GM19372 (cell line): ENCODE results near the gene SFXN5.
A peak's percentile ranks its signal among the peaks of the same experiment; 100 is the strongest.
"Not testable (repeated sequence)": the region's sequence is repeated elsewhere in the genome, so short reads cannot be mapped to it uniquely, and the experiment has no call there.

Source experiments
- ATAC-seq: cut with Tn5 transposase; IDR thresholded peaks from one replicate; pipeline ENCODE4 v1.9.1; 2021; ENCODE audit warnings: mild to moderate bottlenecking, low read depth, moderate library complexity; ENCODE audit not compliant: unreplicated experiment

The SFXN5 gene

GRCh38 chr2:73079636-73080035 is 8.1 kb upstream of the SFXN5 start:
- no peak for ATAC-seq

DNA sequence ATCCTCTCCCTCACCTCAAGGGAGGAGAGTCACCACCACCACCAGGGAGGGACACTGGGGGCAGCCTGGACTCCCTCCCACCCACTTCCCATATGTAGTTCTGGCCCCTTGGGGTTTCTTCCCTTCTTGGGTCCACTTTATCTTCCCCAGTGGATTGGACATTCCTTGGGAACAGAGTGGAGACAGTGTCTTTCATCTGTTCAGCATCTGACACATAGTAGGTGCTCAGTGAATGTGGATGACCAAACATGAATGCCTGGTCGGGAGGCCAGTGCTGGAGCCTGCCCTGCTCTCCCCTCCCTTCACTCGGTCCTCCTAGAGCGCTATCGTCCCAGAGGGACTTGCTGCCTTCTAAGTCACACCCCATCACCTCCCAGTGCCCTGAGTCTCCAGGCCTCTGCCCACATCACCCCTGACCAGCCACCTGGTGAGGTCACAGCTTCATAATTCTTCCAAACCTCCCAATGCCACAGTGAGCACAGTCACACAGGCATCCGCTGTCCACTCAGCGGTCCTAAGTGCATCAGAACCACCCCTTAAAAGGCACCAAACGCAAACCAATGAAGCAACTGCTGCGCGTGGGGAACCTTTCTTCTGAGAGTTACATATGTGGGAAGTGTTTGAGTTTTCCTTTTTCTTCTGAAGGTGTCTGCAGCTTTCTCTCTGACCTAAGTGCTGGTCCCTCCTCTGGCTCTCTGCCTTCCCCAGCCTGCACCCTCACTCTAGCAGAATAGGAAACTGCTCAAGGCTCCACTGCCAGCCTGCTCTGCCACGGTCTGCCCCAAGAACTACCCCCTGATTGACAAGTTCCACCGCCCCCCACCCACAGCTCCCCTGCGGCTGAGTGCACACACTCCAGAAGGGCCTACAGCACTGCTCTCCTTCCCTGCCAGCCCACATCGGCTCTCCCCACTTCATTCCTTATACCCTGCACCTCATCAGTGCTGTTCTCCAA is 7.2 kb upstream of the SFXN5 start:
- ATAC-seq = no peak

GRCh38 chr2:73077424-73077795 is 5.9 kb upstream of the SFXN5 start:
- ATAC-seq = no peak

DNA sequence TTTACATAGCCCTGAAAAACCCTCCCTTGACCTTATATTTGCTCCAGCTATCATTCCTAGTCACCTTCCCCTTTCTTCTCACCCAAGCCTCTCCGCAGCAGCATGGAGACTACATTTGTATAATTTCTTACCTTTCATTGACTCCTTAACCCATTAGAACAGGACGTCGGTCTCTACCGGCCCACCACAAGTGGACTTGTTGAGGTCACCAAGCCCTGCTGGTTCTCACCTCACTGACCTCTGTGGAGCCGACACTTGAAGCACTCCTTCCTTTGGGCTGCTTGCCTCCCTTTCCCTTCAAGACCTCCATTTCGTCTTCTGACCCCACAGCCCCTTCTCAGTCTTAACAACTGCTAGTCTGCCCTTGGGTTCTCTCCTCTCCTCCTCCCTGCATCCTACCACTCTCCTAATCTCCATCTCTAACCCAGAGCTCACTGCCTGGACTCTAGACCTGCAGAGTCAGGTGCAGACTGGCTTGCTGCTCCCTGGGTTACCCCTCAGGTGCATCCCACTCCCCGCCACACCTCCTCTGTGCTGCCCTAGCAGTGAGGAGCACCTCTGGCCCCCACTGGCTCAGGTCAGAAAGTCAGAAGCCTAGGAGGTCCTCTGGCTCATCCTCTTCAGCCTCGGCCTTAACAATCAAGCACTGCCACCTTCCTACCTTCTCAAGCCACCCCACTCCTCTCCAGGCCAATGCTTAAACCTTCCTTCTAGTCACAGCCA is 5.3 kb upstream of the SFXN5 start:
- ATAC-seq = no peak

DNA sequence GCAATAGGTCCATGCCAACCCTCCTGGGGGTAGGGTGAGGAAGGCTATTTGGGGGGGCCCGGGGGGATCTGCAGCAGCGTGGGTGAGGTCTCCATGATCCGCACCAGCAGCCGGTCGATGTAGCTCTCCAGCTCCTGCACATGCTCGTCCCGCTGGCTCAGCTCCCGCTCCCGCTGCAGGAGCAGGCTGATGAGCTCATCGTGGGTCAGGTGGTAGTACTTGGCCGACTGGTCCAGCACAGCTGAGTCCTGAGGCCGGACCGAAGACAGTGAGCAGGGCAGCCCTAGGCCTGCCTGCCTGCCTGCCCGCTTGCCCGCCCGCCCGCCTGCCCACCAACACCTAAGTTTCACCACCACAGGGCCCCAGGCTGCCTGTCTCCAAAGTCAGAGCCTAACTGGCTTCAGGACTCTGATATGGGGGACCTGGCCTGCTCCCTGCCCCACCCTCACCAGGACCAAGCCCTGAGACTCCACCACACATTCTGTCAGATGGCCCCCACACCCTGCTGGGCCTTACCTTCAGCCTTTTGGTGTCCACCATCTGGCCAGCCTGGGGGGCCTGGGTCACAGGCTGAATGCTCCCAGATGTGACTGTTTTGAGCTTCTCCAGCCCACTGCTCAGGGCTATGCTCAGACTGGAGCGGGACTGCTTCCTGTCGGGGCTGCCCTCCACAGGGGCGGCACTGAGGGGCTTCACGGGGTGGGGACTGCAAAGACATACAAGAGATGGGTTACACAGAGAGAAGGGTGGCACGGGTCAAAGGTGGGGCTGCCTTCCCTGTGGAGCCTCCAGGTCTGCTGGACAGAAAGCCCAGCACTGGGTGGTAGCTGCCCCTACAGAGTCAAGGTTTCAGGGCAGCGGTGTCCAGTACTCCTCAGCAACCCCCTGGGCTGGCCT is 4.2 kb upstream of the SFXN5 start:
- ATAC-seq = no peak

DNA sequence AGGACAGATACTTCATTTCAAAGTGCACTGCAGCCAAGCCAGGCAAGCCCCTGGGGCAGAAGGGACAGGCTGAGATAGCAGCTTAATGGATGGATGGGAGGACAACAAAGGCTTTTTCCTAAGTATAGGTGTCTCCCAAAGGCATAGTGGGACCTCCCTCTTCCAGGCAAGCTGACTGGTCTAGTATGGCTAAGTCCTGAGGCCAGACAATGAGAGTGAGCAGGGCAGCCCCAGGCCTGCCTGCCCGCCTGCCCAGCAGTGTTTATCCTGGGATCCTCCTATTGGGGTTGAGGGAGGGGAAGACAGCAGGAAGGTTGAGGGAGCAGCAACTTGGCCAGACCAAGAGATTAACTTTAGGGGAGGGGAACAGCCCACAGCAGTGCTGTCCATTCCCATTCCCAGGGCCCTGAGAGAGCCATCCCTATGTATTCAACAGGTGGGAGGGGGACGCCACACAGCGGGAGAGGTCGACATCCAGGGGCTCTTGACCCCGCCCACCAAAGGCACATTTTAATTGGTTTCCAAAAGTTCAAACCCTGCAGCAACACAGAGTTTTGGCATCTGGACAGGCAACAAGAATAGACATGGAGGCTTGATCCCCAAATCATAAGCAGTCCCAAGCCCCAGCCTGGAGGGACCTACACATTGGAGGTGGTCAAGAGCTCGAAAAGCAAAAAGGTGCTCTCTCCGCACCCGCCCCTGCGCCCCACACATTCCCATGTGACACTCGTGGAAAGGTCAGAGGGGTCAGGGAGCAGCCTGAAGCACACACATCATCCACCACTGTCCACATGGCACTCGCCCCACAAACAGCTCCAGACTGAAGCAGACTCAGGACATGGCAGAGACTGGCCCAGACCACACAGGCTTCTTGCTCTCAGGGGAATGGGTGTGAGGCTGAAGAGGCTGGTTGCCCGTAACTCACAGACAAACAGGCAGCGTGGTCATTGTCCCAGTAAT is 2.9 kb upstream of the SFXN5 start:
- ATAC-seq = no peak

DNA sequence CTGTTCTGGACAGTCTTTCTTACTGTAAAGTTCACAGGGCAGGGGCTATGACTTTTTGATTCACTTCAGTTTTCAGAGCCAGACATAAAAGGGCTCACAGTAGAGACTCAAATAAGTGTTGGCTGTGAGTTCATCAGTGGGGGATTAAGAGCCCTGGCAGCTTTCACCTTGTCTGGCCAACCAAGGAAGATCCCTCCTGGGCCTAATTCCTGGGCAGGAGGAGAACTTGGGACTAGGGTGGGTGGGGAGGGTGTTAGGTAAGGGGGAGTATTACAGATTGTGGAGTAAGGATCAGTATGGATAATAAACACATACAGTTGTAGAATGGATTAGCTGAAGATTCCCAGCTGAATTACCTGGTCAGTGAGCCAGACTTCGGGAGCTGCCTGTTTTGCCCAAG is 904 bp upstream of the SFXN5 start:
- no peak for ATAC-seq

DNA sequence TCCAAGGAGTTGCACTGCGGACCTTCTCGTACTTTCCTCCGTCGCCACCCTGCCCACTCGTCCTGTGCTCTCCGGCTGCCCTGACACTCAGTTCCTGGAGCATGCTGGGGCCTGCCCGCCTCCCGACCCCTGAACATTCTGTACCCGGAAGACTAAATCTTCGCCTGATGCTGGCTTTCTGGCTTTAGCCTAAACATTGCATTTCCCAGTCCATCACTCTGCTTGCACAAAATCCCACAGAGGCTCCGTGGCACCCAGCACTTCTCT is 550 bp upstream of the SFXN5 start:
- no peak for ATAC-seq

- ATAC-seq = peak; percentile 23
Measured at GRCh38 chr2:73070643-73071359, 711 bp downstream of the SFXN5 start.

GRCh38 chr2:73069855-73070642 is 1.5 kb downstream of the SFXN5 start:
- no peak for ATAC-seq

DNA sequence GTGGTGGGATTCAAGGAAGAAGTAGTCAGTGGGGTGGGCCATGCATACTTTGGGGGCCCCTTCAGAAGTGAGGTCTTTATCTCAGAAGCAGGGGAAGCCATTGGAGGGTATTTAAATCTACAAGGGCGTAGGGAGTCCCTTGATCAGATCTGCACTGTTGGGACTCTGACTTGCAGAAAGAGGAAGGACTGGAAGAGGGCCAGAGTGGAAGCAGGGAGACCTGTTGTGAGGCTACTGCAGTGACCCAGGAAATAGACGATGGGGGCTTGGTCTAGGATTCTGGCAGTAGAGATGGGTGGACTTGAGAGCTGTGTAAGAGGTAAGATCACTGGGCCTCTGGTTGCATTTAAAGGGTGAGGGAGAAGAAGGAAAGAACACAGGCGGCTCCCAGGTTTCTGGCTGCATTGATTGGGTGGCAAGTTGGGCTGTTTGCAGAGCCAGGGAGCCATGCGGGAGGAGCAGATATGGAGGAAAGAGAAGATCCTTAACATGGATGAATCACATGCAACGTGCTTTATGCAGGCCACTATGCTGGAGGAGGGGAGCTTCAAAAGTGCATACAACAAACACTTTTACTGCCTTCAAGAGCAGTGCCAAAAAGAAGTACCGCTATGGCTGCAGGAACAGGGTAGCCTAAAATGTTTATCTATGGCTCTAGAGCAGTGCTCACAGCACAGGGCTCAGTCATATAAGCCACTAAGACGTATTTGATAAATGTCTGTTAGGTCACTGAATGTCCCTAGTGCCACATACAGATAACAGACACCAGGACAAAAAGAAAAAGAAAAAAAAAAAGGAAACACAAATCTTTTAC is 2.3 kb downstream of the SFXN5 start:
- no peak for ATAC-seq

DNA sequence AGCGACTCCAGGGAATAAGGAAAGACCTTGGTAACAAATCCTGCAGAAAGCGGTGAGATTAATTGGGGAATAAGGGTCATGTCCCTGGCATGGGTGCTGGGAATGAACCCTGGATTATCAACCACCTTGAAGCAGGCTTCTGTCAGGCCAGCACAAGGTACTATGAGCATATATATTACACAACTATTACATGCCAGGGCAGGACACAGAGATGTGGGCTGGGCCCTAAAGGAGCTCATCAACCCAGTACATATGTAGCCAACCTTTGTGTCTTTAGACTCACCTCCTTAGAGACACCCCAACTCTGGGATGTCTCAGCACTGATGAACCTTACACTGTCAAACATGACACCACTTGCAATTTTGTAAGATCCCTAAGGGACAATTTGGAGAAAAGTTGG is 3.4 kb downstream of the SFXN5 start:
- no peak for ATAC-seq

GRCh38 chr2:73067043-73067442 is 4.5 kb downstream of the SFXN5 start:
- ATAC-seq = no peak

DNA sequence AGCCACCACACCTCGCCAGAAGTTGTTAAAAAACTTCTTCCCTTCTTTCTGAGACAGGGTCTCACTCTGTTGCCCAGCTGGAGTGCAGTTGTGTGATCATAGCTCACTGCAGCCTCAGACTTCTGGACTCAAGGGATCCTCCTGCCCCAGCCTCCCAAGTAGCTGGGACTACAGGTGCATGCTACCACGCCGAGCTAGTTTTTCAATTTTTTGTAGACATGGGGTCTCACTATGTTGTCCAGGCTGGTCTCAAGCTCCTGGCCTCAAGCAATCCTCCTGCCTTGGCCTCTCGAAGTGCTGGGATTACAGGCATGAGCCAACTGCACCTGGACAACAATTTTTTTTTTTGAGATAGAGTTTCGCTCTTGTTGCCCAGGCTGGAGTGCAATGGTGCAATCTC is 6.4 kb downstream of the SFXN5 start:
- ATAC-seq = not testable (repeated sequence)

GRCh38 chr2:73063909-73064875 is 7.3 kb downstream of the SFXN5 start:
- ATAC-seq = no peak

DNA sequence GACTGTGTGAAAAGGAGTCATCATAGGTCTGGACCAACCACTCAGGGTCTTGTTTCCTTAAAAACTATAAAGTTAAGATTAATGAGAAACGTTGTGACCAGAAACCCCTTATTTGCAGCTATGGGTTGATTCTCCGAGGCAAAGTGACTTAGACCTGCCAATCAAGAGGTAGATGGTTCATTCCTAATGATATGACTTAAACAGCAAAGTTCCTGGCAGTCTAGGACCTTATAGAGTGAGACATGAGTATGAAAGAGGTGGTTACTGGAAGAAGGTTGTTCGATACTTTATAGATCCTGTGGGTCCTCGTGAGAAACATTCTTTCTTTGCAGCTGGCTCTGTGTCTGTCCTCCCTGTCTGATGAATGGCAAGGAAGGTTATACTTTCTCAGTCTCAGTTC is 8.0 kb downstream of the SFXN5 start:
- ATAC-seq = no peak

DNA sequence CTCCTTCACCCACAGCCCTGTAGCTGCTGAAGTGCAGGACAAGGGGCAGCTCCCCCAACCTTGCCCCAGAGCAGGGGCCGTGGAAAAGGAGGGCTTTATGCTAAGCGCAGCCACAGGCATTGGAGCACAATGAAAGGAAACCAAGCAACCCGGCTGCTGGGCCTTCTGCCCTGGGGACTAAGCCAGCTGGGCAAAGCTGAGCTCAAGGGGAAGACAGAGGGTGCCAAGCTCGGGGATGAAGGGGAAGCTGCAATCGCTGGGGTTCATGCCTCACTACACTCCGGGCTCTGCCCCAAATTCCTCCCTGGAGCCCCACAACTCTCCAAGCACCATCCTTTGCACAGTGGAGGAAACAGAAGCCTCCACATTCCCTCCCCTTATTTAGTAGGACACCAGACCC is 12.4 kb downstream of the SFXN5 start:
- ATAC-seq = no peak
